Progenitor cell of endocrine pancreas (in vitro differentiated cells): ENCODE data around the gene NOP9. TPM values are rescaled to one million over a fixed set of nuclear protein-coding genes. Genes with fewer than 3 reads are reported as not detected.

ENCODE experiments used
- DNase-seq: peaks from one replicate; pipeline ENCODE4 v3.0.0; 2021; ENCODE audit warnings: low spot score; ENCODE audit not compliant: unreplicated experiment
- H3K27ac Mint-ChIP-seq: 2 replicates; pipeline ENCODE4 v1.8.0; 2021; ENCODE audit warnings: mild to moderate bottlenecking, moderate library complexity, mixed read lengths
- H3K27me3 Mint-ChIP-seq: 2 replicates; pipeline ENCODE4 v1.8.0; 2021; ENCODE audit warnings: mixed read lengths
- H3K36me3 Mint-ChIP-seq: 2 replicates; pipeline ENCODE4 v1.8.0; 2022; ENCODE audit warnings: mixed read lengths; ENCODE audit not compliant: insufficient read depth
- H3K4me1 Mint-ChIP-seq: 2 replicates; pipeline ENCODE4 v1.8.0; 2021; ENCODE audit warnings: low read depth, mixed read lengths
- H3K4me3 Mint-ChIP-seq: 2 replicates; pipeline ENCODE4 v1.8.0; 2021; ENCODE audit warnings: low read depth, mild to moderate bottlenecking, moderate library complexity, mixed read lengths
- H3K9me3 Mint-ChIP-seq: 2 replicates; pipeline ENCODE4 v1.8.0; 2021; ENCODE audit warnings: low read depth, mixed read lengths
- total RNA-seq: library from RNA; stranded (reverse); gene quantifications from 2 replicates; pipeline ENCODE4 v1.2.1, GENCODE V29; 2021
- TF ChIP-seq, protein P1 (sequence below): fragments of 200-600 bp; sonication (generic); IDR thresholded peaks from one replicate; pipeline ENCODE4 v1.5.0; 2021; ENCODE audit warnings: antibody characterized with exemption, mild to moderate bottlenecking; ENCODE audit not compliant: unreplicated experiment

The NOP9 gene
- total RNA-seq, 1 donor from 2014 or later, result 32.6 TPM

DNA sequence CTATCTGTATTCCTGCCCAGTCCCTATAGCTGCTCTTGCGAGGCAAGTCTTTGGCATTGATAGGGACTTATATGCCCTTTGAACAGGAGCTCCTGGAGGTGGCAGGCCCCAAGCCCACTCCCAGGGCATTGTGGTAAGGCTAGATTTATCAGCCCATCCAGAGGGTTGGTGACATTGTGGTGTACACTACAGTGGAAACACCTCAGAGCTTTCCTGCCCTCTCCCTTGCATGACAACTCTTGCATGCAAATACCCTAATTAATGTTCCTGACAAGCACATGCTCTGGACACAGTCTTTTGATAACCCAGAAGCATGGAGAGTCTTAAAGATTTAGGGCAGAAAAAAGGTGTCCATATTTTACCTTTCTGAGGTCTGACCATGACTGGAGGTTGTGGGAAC lies 41.0 kb downstream of the NOP9 start:
- no peak for DNase-seq
- Mint-ChIP-seq H3K27me3 (peaks cover 84% of the 10 kb centered on the region), H3K27ac (no peak overlapping the region), H3K4me1 (peaks cover 2% of the 10 kb centered on the region), H3K9me3 (no peaks in the 10 kb centered on the region), H3K4me3 (no peak overlapping the region), H3K36me3 (no peaks in the 10 kb centered on the region)
- TF ChIP-seq, protein P1, sequence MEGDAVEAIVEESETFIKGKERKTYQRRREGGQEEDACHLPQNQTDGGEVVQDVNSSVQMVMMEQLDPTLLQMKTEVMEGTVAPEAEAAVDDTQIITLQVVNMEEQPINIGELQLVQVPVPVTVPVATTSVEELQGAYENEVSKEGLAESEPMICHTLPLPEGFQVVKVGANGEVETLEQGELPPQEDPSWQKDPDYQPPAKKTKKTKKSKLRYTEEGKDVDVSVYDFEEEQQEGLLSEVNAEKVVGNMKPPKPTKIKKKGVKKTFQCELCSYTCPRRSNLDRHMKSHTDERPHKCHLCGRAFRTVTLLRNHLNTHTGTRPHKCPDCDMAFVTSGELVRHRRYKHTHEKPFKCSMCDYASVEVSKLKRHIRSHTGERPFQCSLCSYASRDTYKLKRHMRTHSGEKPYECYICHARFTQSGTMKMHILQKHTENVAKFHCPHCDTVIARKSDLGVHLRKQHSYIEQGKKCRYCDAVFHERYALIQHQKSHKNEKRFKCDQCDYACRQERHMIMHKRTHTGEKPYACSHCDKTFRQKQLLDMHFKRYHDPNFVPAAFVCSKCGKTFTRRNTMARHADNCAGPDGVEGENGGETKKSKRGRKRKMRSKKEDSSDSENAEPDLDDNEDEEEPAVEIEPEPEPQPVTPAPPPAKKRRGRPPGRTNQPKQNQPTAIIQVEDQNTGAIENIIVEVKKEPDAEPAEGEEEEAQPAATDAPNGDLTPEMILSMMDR, result no peak

DNA sequence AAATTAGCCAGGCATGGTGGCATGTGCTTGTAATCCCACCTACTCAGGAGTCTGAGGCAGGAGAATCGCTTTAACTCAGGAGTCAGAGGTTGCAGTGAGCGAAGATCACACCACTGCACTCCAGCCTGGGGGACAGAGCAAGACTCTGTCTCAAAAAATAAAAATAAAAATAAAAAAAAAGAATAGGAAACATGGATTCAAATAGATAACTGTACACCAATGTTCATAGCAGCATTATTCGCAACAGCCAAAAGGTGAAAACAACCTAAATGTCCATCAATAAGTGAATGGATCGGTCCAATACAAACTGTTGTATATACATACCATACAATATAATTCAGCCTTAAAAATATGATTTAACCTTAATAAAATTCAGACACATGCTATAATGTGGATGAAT lies 43.2 kb downstream of the NOP9 start:
- no peak overlapping the region for H3K27ac Mint-ChIP-seq
- TF ChIP-seq, protein P1, result no peak
- no peaks in the 10 kb centered on the region for H3K36me3 Mint-ChIP-seq
- no peak for DNase-seq
- H3K4me3 Mint-ChIP-seq, result no peak overlapping the region
- H3K9me3 Mint-ChIP-seq, result no peaks in the 10 kb centered on the region
- no peaks in the 10 kb centered on the region for H3K4me1 Mint-ChIP-seq
- peaks cover 70% of the 10 kb centered on the region for H3K27me3 Mint-ChIP-seq

DNA sequence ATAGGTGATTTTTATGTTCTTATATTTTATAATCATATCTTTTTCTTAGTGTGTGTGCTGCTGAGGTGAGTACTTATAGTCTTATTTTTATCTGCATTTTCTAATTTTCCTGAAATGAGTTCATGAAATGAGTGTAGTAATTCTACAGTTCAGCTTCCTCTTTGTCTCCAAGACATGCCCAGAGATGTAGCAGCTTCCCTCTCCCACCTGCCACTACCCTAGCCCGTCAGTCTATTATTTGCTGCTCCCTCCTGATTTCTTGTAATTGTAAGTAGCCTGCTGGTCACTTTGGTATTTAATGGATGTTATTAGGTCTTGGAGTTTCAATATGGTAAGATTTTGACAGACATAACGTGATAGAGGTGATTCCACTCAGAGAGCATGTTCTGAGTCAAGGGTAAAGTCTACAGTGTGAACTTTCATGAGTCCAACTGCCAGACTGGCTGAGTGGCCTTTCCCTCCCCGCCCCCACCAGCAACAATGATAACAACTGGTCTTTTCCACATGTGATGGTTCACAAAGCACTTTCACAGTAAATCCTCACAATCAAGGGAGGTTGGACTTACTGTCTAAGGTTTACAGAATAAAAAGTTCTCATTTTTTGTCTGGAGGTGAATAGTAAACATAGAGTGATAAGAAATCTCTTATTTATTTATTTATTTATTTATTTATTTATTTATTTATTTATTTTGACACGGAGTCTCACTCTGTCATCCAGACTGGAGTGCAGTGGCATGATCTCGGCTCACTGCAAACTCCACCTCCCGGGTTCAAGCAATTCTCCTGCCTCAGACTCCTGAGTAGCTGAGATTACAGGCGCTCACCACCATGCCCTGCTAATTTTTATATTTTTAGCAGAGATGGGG lies 44.4 kb downstream of the NOP9 start:
- Mint-ChIP-seq H3K4me3 (no peak overlapping the region), H3K27ac (no peak overlapping the region)
- TF ChIP-seq, protein P1, result no peak

DNA sequence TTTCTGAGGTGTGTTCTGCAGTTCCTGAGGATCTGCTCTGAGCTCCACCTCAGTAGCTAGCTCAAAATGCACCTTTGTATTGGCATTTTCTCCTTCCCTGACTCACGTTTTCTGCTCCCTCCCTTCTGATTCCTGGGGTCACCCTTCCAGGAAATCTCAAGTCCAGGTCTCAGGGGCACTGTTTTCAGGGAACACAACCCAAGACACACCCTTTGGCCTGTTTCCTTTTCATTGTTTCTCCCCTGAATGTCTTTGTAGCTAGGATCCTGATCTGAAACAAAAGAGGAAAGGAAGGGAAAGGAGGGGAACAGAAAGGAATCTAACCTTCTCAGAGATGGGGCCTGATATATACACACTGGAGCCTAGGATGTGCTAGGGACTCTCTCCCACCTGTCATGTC lies 47.5 kb downstream of the NOP9 start:
- peaks cover 69% of the 10 kb centered on the region for H3K27me3 Mint-ChIP-seq
- H3K27ac Mint-ChIP-seq, result no peak overlapping the region
- TF ChIP-seq, protein P1, result no peak
- no peaks in the 10 kb centered on the region for H3K4me1 Mint-ChIP-seq
- H3K36me3 Mint-ChIP-seq, result no peaks in the 10 kb centered on the region
- no peaks in the 10 kb centered on the region for H3K9me3 Mint-ChIP-seq
- no peak overlapping the region for H3K4me3 Mint-ChIP-seq
- no peak for DNase-seq

More for the DNA sequence above, 44.4 kb downstream of the NOP9 start:
- Mint-ChIP-seq H3K36me3 (no peaks in the 10 kb centered on the region), H3K4me1 (no peaks in the 10 kb centered on the region), H3K27me3 (peaks cover 65% of the 10 kb centered on the region), H3K9me3 (no peaks in the 10 kb centered on the region)
- no peak for DNase-seq

- TF ChIP-seq, protein P1, result no peak
- Mint-ChIP-seq H3K4me1 (peaks cover 4% of the 10 kb centered on the region), H3K4me3 (no peak overlapping the region), H3K9me3 (no peaks in the 10 kb centered on the region), H3K36me3 (no peaks in the 10 kb centered on the region), H3K27ac (no peak overlapping the region), H3K27me3 (peaks cover 72% of the 10 kb centered on the region)
- DNase-seq, result no peak
These were observed 48.5 kb downstream of the NOP9 start for GRCh38 chr14:24348186-24348585.
